ENCODE results near the gene OOSP4B. TPM values are rescaled to one million over a fixed set of nuclear protein-coding genes. Genes with fewer than 3 reads are reported as not detected.

Gene OOSP4B
- total and polyA plus RNA-seq, 2 of the 13 experiments (the other 11 are each of a cell fraction or from before 2014, with no cell fraction given): not detected

GRCh38 chr11:60080535-60080934, 63.6 kb downstream of the OOSP4B start:
- in situ Hi-C loops (cut with HindIII; ENCODE audit: extremely low pct_ligation_motif_present, low pct_unique_long_range_greater_than_20kb) (no loop called here), intact Hi-C loops (cut with micrococcal nuclease; ENCODE audit: unreplicated experiment) (no loop called here)
- Histone ChIP-seq H3K4me1 (ENCODE audit: insufficient read depth, low read length) (no peaks in the 10 kb centered on the region), H3K9me3 (ENCODE audit: low read length) (no peaks in the 10 kb centered on the region), H3K9ac (ENCODE audit: insufficient read depth, low read depth, low read length) (no peak overlapping the region), H3K27ac (ENCODE audit: extremely low read length, insufficient read depth, low read length) (no peak overlapping the region), H4K20me1 (ENCODE audit: insufficient read depth, low read length) (no peaks in the 10 kb centered on the region), H2AFZ (ENCODE audit: low read length) (no peak overlapping the region), H3K27me3 (ENCODE audit: control insufficient read depth in 1 of 2, insufficient read depth in 2 of 2, low read length in 2 of 2) (no peaks in the 10 kb centered on the region), H3K36me3 (replicated peaks in 1 of 2; ENCODE audit: control insufficient read depth in 1 of 2, insufficient read depth in 2 of 2, low read length in 2 of 2) (no peaks in the 10 kb centered on the region), H3K79me2 (ENCODE audit: insufficient read depth, low read length) (no peaks in the 10 kb centered on the region), H3K4me2 (ENCODE audit: low read depth, low read length) (no peak overlapping the region), H3K4me3 (replicated peaks in 1 of 3; ENCODE audit: insufficient read depth in 1 of 3, low read depth in 2 of 3, low read length in 3 of 3) (no peak overlapping the region)
- DNase-seq (ENCODE audit: low spot score): no peak
- TF ChIP-seq RBM39 (IDR thresholded peaks at IDR 0.05; ENCODE audit: low read depth, low read length, poor library complexity, severe bottlenecking): no peak
- TF ChIP-seq ZNF460 (CRISPR knock-in tag; IDR thresholded peaks at IDR 0.05; ENCODE audit: borderline replicate concordance): no peak
- no peak for TF ChIP-seq NONO (IDR thresholded peaks at IDR 0.05)
- no peak for TF ChIP-seq NONO (CRISPR knock-in tag; conservative IDR thresholded peaks at IDR 0.05)
- ChIA-PET CTCF (ENCODE audit: low intra/inter-chr PET ratio, low total read pairs) (no interaction called here), POLR2A (no interaction called here)
- 2% methylated on average over 3 of the region's 3 CpGs for WGBS (ENCODE audit: low lambda C conversion rate)
- ATAC-seq: no peak
- BruUV-seq (replicated peaks): no TSS peak
- no peak for FAIRE-seq

Other genes with a start within 250 kb of the OOSP4B start
- gene MRPL16, start 206.4 kb upstream of the OOSP4B start, total RNA-seq (2016; rRNA removed; fragmentation: Illumina TruSeq; extraction: Trizol): 62.6 and 77.8 TPM in 2 replicates
- gene MRPL16, start 206.4 kb upstream of the OOSP4B start, polyA plus RNA-seq (2011; rRNA removed): 40.3 and 45.3 TPM in 2 replicates
- not detected in 2 replicates for gene CBLIF, start 171.7 kb upstream of the OOSP4B start, total RNA-seq (2016; rRNA removed; fragmentation: Illumina TruSeq; extraction: Trizol)
- gene CBLIF, start 171.7 kb upstream of the OOSP4B start, polyA plus RNA-seq (2011; rRNA removed): not detected in 2 replicates
- gene TCN1, start 150.7 kb upstream of the OOSP4B start, total RNA-seq (2016; rRNA removed; fragmentation: Illumina TruSeq; extraction: Trizol): not detected in 2 replicates
- gene TCN1, start 150.7 kb upstream of the OOSP4B start, polyA plus RNA-seq (2011; rRNA removed): 0.05 TPM in 1 of 2 replicates, not detected in the other
- not detected in 2 replicates for gene OOSP3, start 138.4 kb upstream of the OOSP4B start, total RNA-seq (2016; rRNA removed; fragmentation: Illumina TruSeq; extraction: Trizol)
- not detected in 2 replicates for gene OOSP3, start 138.4 kb upstream of the OOSP4B start, polyA plus RNA-seq (2011; rRNA removed)
- gene OOSP1, start 78.7 kb upstream of the OOSP4B start, total RNA-seq (2016; rRNA removed; fragmentation: Illumina TruSeq; extraction: Trizol): not detected in 2 replicates
- gene OOSP1, start 78.7 kb upstream of the OOSP4B start, polyA plus RNA-seq (2011; rRNA removed): not detected in 2 replicates
- gene OOSP4A, start 53.1 kb upstream of the OOSP4B start, total RNA-seq (2016; rRNA removed; fragmentation: Illumina TruSeq; extraction: Trizol): not detected in 2 replicates
- not detected in 2 replicates for gene OOSP4A, start 53.1 kb upstream of the OOSP4B start, polyA plus RNA-seq (2011; rRNA removed)
- not detected in 2 replicates for gene OOSP2, start 23.2 kb downstream of the OOSP4B start, total RNA-seq (2016; rRNA removed; fragmentation: Illumina TruSeq; extraction: Trizol)
- gene OOSP2, start 23.2 kb downstream of the OOSP4B start, polyA plus RNA-seq (2011; rRNA removed): not detected in 2 replicates
- gene MS4A3, start 39.5 kb downstream of the OOSP4B start, total RNA-seq (2016; rRNA removed; fragmentation: Illumina TruSeq; extraction: Trizol): not detected in 2 replicates
- gene MS4A3, start 39.5 kb downstream of the OOSP4B start, polyA plus RNA-seq (2011; rRNA removed): not detected in 2 replicates
- gene MS4A2, start 71.5 kb downstream of the OOSP4B start, total RNA-seq (2016; rRNA removed; fragmentation: Illumina TruSeq; extraction: Trizol): not detected in 2 replicates
- gene MS4A2, start 71.5 kb downstream of the OOSP4B start, polyA plus RNA-seq (2011; rRNA removed): not detected in 2 replicates
- gene MS4A6A, start 165.9 kb downstream of the OOSP4B start, total RNA-seq (2016; rRNA removed; fragmentation: Illumina TruSeq; extraction: Trizol): not detected in 2 replicates
- not detected in 2 replicates for gene MS4A6A, start 165.9 kb downstream of the OOSP4B start, polyA plus RNA-seq (2011; rRNA removed)
- not detected in 2 replicates for gene MS4A4E, start 226.0 kb downstream of the OOSP4B start, total RNA-seq (2016; rRNA removed; fragmentation: Illumina TruSeq; extraction: Trizol)
- gene MS4A4E, start 226.0 kb downstream of the OOSP4B start, polyA plus RNA-seq (2011; rRNA removed): not detected in 2 replicates